CD4-positive, alpha-beta T cell (primary cell): ENCODE measurements around the gene ARTN. TPM values are rescaled to one million over a fixed set of nuclear protein-coding genes. Genes with fewer than 3 reads are reported as not detected.

Source experiments
- ATAC-seq: fragments of 200-7000 bp; cut with Tn5 transposase; one replicate; pipeline ENCODE4 v1.10.0; 2022; ENCODE audit warnings: mild to moderate bottlenecking; ENCODE audit not compliant: poor library complexity
- CTCF ChIA-PET: fragments of 350-600 bp; sonication (Branson Sonifier 250); formaldehyde crosslinking; loops from one replicate; lab custom pipeline; 2021; ENCODE audit warnings: antibody characterized with exemption, inconsistent platforms; lab: Charles Lee
- POLR2A ChIA-PET: fragments of 350-600 bp; sonication (Branson Sonifier 250); formaldehyde crosslinking; loops from one replicate; lab custom pipeline; 2021; ENCODE audit warnings: antibody characterized with exemption, inconsistent platforms; lab: Charles Lee
- DNase-seq, 14 experiments: peaks; one replicate each; pipeline ENCODE4 v3.0.0-alpha.2; 2013 to 2020; ENCODE audit warnings: mixed read lengths in 2 of 14
- H3K27ac ChIP-seq, 2 donors: one replicate each; pipeline versions ENCODE4 v1.5.1 to v1.7.0; 2013; ENCODE audit warnings: low read length in 2 of 2, low read depth in 1 of 2, mild to moderate bottlenecking in 1 of 2
- H3K27me3 ChIP-seq, 2 experiments: 1 replicate in 1 of 2; 2 replicates in 1 of 2; pipeline versions ENCODE4 v1.6.1 to v1.7.0; 2013; ENCODE audit warnings: low read length in 2 of 2, control low read depth in 1 of 2, mild to moderate bottlenecking in 1 of 2, moderate library complexity in 1 of 2; ENCODE audit not compliant: insufficient read depth in 2 of 2, control insufficient read depth in 1 of 2
- H3K36me3 ChIP-seq: one replicate; pipeline ENCODE4 v1.6.1; 2013; ENCODE audit warnings: low read length, control low read depth; ENCODE audit not compliant: insufficient read depth
- H3K4me1 ChIP-seq: one replicate; pipeline ENCODE4 v1.6.1; 2013; ENCODE audit warnings: low read length, control low read depth; ENCODE audit not compliant: insufficient read depth
- H3K4me3 ChIP-seq: one replicate; pipeline ENCODE4 v1.5.1; 2013; ENCODE audit warnings: mild to moderate bottlenecking, low read length, moderate library complexity
- H3K9me3 ChIP-seq, 2 experiments: 1 replicate in 1 of 2; 2 replicates in 1 of 2; pipeline versions ENCODE4 v1.6.1 to v1.7.0; 2013; ENCODE audit warnings: low read length in 2 of 2, mild to moderate bottlenecking in 2 of 2, control low read depth in 1 of 2, moderate library complexity in 1 of 2; ENCODE audit not compliant: control insufficient read depth in 1 of 2, insufficient read depth in 1 of 2
- H3K27ac Mint-ChIP-seq: one replicate; pipeline ENCODE4 v1.8.0; 2020; ENCODE audit warnings: mixed read lengths
- H3K27me3 Mint-ChIP-seq: one replicate; pipeline ENCODE4 v1.8.0; 2021; ENCODE audit warnings: mixed read lengths
- H3K36me3 Mint-ChIP-seq: one replicate; pipeline ENCODE4 v1.8.0; 2021; ENCODE audit warnings: low read depth, mixed read lengths
- H3K4me1 Mint-ChIP-seq: one replicate; pipeline ENCODE4 v1.8.0; 2021; ENCODE audit warnings: low read depth, mixed read lengths
- H3K4me3 Mint-ChIP-seq: one replicate; pipeline ENCODE4 v1.8.0; 2020; ENCODE audit warnings: mild to moderate bottlenecking, mixed read lengths
- H3K9me3 Mint-ChIP-seq: one replicate; pipeline ENCODE4 v1.8.0; 2020; ENCODE audit warnings: mixed read lengths
- CTCF ChIP-seq: fragments of 200-600 bp; IDR thresholded peaks from one replicate; pipeline ENCODE4 v1.8.0; 2022; ENCODE audit warnings: antibody characterized with exemption, mild to moderate bottlenecking
- intact Hi-C, 2 experiments: fragments of 100-400 bp; cut with DNase I in 1 of 2; cut with micrococcal nuclease in 1 of 2; formaldehyde crosslinking; loops; one replicate each; pipeline versions ENCODE4 v1.15.1 to v1.9.0; 2023 to 2025; cut with DNase I, micrococcal nuclease
- total RNA-seq, 174 experiments: library from RNA in 2 of 174; stranded (reverse) in 2 of 174; gene quantifications; one replicate each; pipeline ENCODE4 v1.2.3 and lab custom pipeline; 2021 to 2026

Gene ARTN
- total RNA-seq, 2 experiments from 2014 or later: 0.55 to 1.3 TPM

DNA sequence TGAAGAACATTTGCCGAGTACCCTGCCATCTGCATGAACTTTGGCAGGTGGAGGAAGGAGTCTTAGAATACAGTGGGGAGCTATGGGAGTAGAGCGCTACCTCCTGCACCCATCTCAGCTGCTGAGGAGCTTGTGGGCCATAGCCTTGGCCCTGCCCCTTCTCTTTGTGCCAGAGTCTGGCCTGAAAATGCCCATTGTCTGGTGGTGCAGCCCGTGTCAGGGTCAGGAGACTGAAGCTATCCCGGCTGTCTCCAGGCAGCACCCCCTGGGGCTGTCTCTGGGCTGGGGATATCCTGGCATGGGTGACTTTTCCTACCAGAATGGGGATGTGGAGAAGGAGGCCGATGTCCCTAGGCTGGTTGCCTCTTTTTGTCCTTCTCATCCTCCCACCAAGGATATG lies 20.4 kb downstream of the ARTN start:
- H3K27me3 ChIP-seq: no peaks in the 10 kb centered on the region
- Mint-ChIP-seq H3K27me3 (no peaks in the 10 kb centered on the region), H3K27ac (no peak overlapping the region), H3K4me1 (peaks cover 22% of the 10 kb centered on the region), H3K36me3 (peaks cover 31% of the 10 kb centered on the region), H3K4me3 (no peak overlapping the region), H3K9me3 (no peaks in the 10 kb centered on the region)
- TF ChIP-seq CTCF: no peak
- intact Hi-C loops: no loop called here
- no peak overlapping the region for H3K4me3 ChIP-seq
- H3K27ac ChIP-seq: no peak overlapping the region
- no peaks in the 10 kb centered on the region for H3K9me3 ChIP-seq
- ChIA-PET CTCF (no interaction called here), POLR2A (no interaction called here)
- ATAC-seq (no peak), DNase-seq (no peak)
- H3K4me1 ChIP-seq: no peaks in the 10 kb centered on the region
- peaks cover 35% of the 10 kb centered on the region for H3K36me3 ChIP-seq

DNA sequence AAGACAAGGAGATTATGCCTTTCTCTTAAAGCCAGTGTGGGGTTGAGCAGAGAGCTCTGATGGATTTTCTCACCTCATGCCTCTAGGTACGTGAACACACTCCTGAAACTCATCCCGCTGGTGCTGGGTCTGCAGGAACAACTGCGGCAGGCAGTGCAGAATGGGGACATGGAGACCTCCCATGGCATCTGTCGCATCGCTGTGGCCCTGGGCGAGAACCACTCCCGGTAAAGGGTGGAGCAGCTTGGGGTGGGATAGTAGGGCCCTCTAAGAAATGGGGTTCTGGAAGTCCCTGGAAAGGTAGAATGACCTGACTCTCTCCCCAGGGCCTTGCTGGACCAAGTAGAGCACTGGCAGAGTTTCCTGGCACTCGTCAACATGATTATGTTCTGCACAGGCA lies 22.6 kb downstream of the ARTN start:
- H3K4me1 Mint-ChIP-seq: peaks cover 3% of the 10 kb centered on the region
- H3K4me3 ChIP-seq: no peak overlapping the region
- no peak overlapping the region for H3K27ac Mint-ChIP-seq
- no peaks in the 10 kb centered on the region for H3K9me3 Mint-ChIP-seq
- H3K9me3 ChIP-seq: no peaks in the 10 kb centered on the region
- intact Hi-C loops: no loop called here
- ATAC-seq: no peak
- TF ChIP-seq CTCF: no peak
- ChIA-PET CTCF (no interaction called here), POLR2A (no interaction called here)
- no peaks in the 10 kb centered on the region for H3K4me1 ChIP-seq
- peaks cover 35% of the 10 kb centered on the region for H3K36me3 ChIP-seq
- no peak for DNase-seq
- no peaks in the 10 kb centered on the region for H3K27me3 Mint-ChIP-seq
- H3K27me3 ChIP-seq: no peaks in the 10 kb centered on the region
- peaks cover 33% of the 10 kb centered on the region for H3K36me3 Mint-ChIP-seq
- H3K4me3 Mint-ChIP-seq: no peak overlapping the region
- H3K27ac ChIP-seq: no peak overlapping the region

GRCh38 chr1:43957407-43958040 lies 23.9 kb downstream of the ARTN start:
- Histone ChIP-seq H3K27me3 (no peaks in the 10 kb centered on the region), H3K27ac (no peak overlapping the region), H3K4me1 (no peaks in the 10 kb centered on the region), H3K9me3 (no peaks in the 10 kb centered on the region), H3K36me3 (peaks cover 43% of the 10 kb centered on the region), H3K4me3 (no peak overlapping the region)
- DNase-seq: no peak
- Mint-ChIP-seq H3K4me3 (no peak overlapping the region), H3K9me3 (no peaks in the 10 kb centered on the region), H3K4me1 (no peaks in the 10 kb centered on the region), H3K27ac (no peak overlapping the region), H3K36me3 (peaks cover 40% of the 10 kb centered on the region), H3K27me3 (no peaks in the 10 kb centered on the region)
- ATAC-seq: no peak
- intact Hi-C loops: no loop called here
- no peak for TF ChIP-seq CTCF
- ChIA-PET POLR2A (no interaction called here), CTCF (no interaction called here)
